ENCODE data around the gene SMPD1. TPM values are rescaled to one million over a fixed set of nuclear protein-coding genes. Genes with fewer than 3 reads are reported as not detected.

Gene SMPD1
- total and polyA plus RNA-seq, 2 donors (not counting 1 experiment from before 2014, with no cell fraction given) = 52.2 to 74.9 TPM

DNA sequence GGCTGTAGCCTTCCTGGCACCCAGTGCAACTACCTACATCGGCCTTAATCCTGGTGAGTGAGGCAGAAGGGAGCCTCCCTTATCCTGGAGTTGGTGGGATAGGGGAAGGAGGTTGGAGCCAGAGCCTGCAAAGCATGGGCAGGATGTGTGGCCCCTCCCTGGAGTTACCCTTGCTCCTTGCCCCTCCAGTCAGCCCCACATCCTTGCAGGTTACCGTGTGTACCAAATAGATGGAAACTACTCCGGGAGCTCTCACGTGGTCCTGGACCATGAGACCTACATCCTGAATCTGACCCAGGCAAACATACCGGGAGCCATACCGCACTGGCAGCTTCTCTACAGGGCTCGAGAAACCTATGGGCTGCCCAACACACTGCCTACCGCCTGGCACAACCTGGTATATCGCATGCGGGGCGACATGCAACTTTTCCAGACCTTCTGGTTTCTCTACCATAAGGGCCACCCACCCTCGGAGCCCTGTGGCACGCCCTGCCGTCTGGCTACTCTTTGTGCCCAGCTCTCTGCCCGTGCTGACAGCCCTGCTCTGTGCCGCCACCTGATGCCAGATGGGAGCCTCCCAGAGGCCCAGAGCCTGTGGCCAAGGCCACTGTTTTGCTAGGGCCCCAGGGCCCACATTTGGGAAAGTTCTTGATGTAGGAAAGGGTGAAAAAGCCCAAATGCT is 3.9 kb downstream of the SMPD1 start:
- no peak for TF ChIP-seq EZH2 (IDR thresholded peaks at IDR 0.05; ENCODE audit: low read length, missing control alignments)
- TF ChIP-seq, protein P1, sequence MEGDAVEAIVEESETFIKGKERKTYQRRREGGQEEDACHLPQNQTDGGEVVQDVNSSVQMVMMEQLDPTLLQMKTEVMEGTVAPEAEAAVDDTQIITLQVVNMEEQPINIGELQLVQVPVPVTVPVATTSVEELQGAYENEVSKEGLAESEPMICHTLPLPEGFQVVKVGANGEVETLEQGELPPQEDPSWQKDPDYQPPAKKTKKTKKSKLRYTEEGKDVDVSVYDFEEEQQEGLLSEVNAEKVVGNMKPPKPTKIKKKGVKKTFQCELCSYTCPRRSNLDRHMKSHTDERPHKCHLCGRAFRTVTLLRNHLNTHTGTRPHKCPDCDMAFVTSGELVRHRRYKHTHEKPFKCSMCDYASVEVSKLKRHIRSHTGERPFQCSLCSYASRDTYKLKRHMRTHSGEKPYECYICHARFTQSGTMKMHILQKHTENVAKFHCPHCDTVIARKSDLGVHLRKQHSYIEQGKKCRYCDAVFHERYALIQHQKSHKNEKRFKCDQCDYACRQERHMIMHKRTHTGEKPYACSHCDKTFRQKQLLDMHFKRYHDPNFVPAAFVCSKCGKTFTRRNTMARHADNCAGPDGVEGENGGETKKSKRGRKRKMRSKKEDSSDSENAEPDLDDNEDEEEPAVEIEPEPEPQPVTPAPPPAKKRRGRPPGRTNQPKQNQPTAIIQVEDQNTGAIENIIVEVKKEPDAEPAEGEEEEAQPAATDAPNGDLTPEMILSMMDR (conservative IDR thresholded peaks at IDR 0.05 in 1 of 2, IDR thresholded peaks at IDR 0.05 in 1 of 2; ENCODE audit: low read depth in 1 of 2, low read length in 2 of 2) = no peak
- Histone ChIP-seq H2AFZ (ENCODE audit: low read length) (no peak overlapping the region), H3K36me3 (ENCODE audit: control insufficient read depth, insufficient read depth, low read length) (peaks cover 5% of the 10 kb centered on the region), H3K4me1 (ENCODE audit: control insufficient read depth, extremely low read depth, insufficient read depth, low read length) (peaks cover 21% of the 10 kb centered on the region), H3K27me3 (ENCODE audit: control insufficient read depth, insufficient read depth, low read length) (no peaks in the 10 kb centered on the region), H3K27ac (ENCODE audit: insufficient read depth, low read length) (no peak overlapping the region), H3K4me3 (replicated peaks in 1 of 4; ENCODE audit: control extremely low read depth in 1 of 4, insufficient read depth in 1 of 4, low read depth in 3 of 4, low read length in 4 of 4) (no peak overlapping the region), H4K20me1 (ENCODE audit: control insufficient read depth, extremely low read depth, insufficient read depth, low read length) (no peaks in the 10 kb centered on the region), H3K79me2 (ENCODE audit: control insufficient read depth, insufficient read depth, low read length) (peaks cover 8% of the 10 kb centered on the region), H3K9me3 (ENCODE audit: control insufficient read depth, insufficient read depth, low read depth, low read length) (no peaks in the 10 kb centered on the region), H3K4me2 (ENCODE audit: extremely low read depth, insufficient read depth, low read length) (no peak overlapping the region), H3K9ac (ENCODE audit: insufficient read depth, low read length) (no peak overlapping the region)
- DNase-seq (ENCODE audit: low read depth in 2 of 2) = no peak

DNA sequence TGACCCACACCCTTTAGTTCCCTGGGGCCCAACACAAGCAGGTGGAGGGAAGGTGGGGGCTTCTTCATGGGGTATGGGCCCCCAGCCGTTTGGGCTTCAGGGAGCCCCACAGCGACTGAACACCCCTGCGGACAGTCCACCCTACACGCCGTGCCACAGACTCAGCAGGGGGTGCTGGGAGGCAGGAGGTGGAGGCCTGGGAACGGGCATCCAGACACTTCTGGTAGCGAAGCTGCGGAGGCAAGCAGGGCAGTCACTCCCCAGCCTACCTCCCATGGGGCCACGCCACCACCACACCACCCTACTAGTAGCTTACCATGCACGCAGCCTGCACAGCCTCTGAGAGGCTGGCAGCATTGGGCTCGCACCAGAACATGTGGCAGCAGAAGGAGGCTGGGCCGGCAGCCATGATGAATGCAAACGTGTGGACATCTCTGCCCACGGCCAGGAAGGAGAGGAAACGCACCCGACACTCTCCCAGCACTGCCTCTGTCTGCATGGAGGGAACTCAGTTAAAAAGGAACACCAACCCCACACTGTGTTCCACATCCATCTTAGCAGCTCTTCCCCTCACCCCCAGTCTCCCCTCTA is 5.3 kb downstream of the SMPD1 start:
- no peak overlapping the region for H2AFZ ChIP-seq (ENCODE audit: low read length)
- H3K27ac ChIP-seq (ENCODE audit: insufficient read depth, low read length) = no peak overlapping the region
- H3K4me3 ChIP-seq (replicated peaks in 1 of 4; ENCODE audit: control extremely low read depth in 1 of 4, insufficient read depth in 1 of 4, low read depth in 3 of 4, low read length in 4 of 4) = no peak overlapping the region
- no peak overlapping the region for H3K9ac ChIP-seq (ENCODE audit: insufficient read depth, low read length)
- peaks cover 8% of the 10 kb centered on the region for H3K79me2 ChIP-seq (ENCODE audit: control insufficient read depth, insufficient read depth, low read length)
- no peaks in the 10 kb centered on the region for H4K20me1 ChIP-seq (ENCODE audit: control insufficient read depth, extremely low read depth, insufficient read depth, low read length)
- no peaks in the 10 kb centered on the region for H3K27me3 ChIP-seq (ENCODE audit: control insufficient read depth, insufficient read depth, low read length)
- H3K9me3 ChIP-seq (ENCODE audit: control insufficient read depth, insufficient read depth, low read depth, low read length) = no peaks in the 10 kb centered on the region
- peaks cover 6% of the 10 kb centered on the region for H3K36me3 ChIP-seq (ENCODE audit: control insufficient read depth, insufficient read depth, low read length)
- H3K4me2 ChIP-seq (ENCODE audit: extremely low read depth, insufficient read depth, low read length) = no peak overlapping the region
- no peak for DNase-seq (ENCODE audit: low read depth in 2 of 2)
- no peak for TF ChIP-seq EZH2 (IDR thresholded peaks at IDR 0.05; ENCODE audit: low read length, missing control alignments)
- TF ChIP-seq, protein P1 (conservative IDR thresholded peaks at IDR 0.05 in 1 of 2, IDR thresholded peaks at IDR 0.05 in 1 of 2; ENCODE audit: low read depth in 1 of 2, low read length in 2 of 2) = no peak
- H3K4me1 ChIP-seq (ENCODE audit: control insufficient read depth, extremely low read depth, insufficient read depth, low read length) = peaks cover 14% of the 10 kb centered on the region

DNA sequence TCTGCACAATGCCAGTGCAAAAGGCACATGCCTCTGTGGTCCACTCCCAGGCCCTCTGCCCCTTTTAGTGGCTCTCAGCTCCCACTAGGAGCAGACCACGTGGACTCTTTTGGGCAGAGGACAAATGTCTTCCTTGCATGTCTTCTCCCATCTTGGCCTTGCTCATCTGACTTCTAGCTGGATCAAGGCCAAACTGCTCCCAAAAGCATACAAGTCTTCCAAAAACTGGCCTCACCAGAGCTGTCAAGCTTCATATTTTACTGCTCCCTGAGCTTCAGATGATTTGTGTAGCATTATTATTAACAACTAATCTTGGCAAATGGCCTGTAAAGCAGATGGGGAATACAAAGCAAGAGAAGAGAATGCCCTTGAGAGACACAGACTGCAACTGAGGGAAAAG is 6.9 kb downstream of the SMPD1 start:
- no peak for DNase-seq (ENCODE audit: low read depth in 2 of 2)
- Histone ChIP-seq H2AFZ (ENCODE audit: low read length) (no peak overlapping the region), H3K27ac (ENCODE audit: insufficient read depth, low read length) (no peak overlapping the region), H3K9me3 (ENCODE audit: control insufficient read depth, insufficient read depth, low read depth, low read length) (no peaks in the 10 kb centered on the region), H3K4me1 (ENCODE audit: control insufficient read depth, extremely low read depth, insufficient read depth, low read length) (peaks cover 9% of the 10 kb centered on the region), H3K9ac (ENCODE audit: insufficient read depth, low read length) (no peak overlapping the region), H3K79me2 (ENCODE audit: control insufficient read depth, insufficient read depth, low read length) (no peaks in the 10 kb centered on the region), H3K4me2 (ENCODE audit: extremely low read depth, insufficient read depth, low read length) (no peak overlapping the region), H3K36me3 (ENCODE audit: control insufficient read depth, insufficient read depth, low read length) (peaks cover 8% of the 10 kb centered on the region), H3K4me3 (replicated peaks in 1 of 4; ENCODE audit: control extremely low read depth in 1 of 4, insufficient read depth in 1 of 4, low read depth in 3 of 4, low read length in 4 of 4) (no peak overlapping the region), H3K27me3 (ENCODE audit: control insufficient read depth, insufficient read depth, low read length) (no peaks in the 10 kb centered on the region), H4K20me1 (ENCODE audit: control insufficient read depth, extremely low read depth, insufficient read depth, low read length) (no peaks in the 10 kb centered on the region)
- TF ChIP-seq EZH2 (IDR thresholded peaks at IDR 0.05; ENCODE audit: low read length, missing control alignments) = no peak
- TF ChIP-seq, protein P1 (conservative IDR thresholded peaks at IDR 0.05 in 1 of 2, IDR thresholded peaks at IDR 0.05 in 1 of 2; ENCODE audit: low read depth in 1 of 2, low read length in 2 of 2) = no peak
